ENCODE data around the gene MYLK.

MYLK gene

DNA sequence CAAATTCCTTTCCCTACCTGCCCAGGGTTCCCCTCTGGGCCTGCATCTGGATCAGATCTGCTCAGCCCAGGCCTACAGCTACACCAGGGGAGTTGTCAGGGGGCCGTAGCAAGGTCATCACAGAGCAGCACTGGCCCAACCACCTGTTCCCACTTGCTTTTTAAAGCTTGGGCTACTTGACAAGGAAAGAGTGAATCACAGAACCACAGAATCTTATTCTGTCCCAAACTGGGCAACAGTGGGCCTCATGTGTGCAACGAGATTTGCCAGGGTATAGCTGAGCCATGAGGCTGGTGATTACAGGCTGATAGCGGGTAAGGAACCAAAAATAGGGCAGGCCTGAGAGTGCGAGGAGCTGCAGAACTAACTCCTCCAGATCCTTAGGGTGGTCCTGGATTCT is 66.7 kb downstream of the MYLK start:
- DNase-seq, result no peak

DNA sequence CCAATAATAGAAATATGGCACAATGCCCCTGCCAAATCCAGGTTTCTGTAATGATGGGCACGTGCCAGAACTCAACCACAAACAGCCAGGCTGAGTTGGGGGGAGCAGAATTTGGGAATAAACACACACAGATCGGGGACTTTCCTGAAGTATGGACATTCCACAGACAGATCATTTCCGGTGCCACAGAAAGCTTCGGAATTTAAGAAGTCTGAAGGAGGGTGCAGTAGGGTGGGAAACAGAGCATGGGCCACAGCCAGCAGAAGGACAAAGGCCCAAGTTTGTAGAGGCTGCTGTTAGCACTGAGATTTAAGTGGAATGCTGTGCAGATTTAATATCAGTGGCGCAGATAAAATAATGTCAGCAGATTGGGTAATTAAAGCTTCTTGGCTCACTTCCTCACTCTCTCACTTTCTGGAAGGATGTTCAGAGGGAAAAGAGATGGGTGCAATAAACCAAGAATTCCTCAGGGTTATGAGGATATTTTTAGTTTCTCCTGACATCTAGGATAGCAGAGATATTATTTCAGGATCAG is 67.4 kb downstream of the MYLK start:
- DNase-seq, result no peak

- no peak for DNase-seq
Observed at GRCh38 chr3:123815981-123816380, 68.2 kb downstream of the MYLK start.

DNA sequence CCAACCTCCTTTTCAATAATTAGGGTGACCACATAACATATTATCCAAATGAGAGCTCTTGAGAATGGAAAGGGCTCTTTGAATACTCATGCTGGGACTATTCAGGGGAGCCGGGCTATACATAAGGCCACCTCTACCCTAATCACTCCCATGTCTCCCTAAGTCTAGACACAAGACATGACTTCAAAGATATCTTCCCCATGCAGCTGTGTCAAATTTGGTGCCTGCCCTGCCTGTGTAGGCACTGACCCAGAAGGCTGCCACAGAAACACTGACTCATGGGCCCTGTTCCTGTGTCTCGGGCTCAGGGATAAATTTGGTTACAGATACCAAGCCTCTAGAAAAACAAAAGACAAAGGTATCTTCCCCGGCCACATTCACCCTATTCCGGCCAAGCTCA is 70.3 kb downstream of the MYLK start:
- DNase-seq, result no peak

DNA sequence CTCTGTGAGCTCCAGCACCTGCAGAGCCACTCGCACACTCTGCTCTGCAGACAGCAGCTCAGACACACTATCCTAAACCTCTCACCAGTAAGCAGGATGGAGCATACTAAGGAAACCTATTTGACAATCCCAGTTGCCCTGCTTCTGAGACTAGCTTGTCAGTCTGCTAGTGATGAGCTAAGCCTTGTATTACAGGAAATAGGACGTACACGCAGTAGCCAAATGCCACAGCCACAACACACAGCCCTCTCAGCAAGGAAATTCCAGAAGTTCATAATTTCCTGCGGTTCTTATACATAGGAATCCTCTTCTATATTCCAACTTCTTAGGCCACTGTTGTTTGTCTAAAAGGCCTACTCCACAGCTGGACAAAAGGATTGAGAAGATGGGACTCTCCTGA is 74.5 kb downstream of the MYLK start:
- no peak for DNase-seq

DNA sequence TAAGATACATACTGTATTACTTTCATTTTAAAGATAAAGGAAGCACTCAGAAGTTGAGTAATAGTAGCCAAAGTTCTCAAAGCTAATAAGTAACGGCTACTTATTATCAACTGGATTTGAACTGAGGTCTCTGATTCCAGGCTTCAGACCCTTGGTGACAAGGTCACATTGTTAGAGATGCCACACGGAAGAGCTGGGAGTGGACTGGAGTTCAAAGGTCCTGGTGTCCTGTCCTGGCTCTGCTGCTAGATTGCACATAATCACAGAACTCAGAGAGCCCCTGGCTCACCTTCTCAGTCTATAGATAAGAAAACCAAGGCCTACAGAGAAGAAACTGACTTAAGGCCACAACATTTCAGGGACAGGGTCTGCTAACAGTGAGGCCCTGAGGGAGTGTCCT is 75.3 kb downstream of the MYLK start:
- DNase-seq, result no peak

- DNase-seq, result no peak
Observed at GRCh38 chr3:123807820-123808219, 76.3 kb downstream of the MYLK start.

DNA sequence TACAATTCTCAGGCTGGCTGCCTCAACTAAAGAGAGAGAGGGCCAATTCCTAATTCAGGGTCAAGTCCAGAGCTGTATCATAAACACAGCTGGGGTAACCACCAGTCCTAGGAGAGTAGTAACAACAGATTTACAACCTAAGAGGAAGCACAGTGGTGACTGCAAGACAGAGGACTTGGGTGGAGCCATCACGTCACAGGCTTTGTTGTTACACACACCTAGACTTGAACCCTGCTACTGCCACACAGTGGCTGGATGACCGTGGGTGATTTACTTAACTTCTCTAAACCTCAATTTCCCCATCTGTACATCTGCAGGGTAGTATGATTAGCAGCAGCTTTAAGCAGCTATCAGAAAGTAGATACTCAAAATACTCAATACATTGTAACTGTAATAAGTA is 78.6 kb downstream of the MYLK start:
- DNase-seq, result no peak

DNA sequence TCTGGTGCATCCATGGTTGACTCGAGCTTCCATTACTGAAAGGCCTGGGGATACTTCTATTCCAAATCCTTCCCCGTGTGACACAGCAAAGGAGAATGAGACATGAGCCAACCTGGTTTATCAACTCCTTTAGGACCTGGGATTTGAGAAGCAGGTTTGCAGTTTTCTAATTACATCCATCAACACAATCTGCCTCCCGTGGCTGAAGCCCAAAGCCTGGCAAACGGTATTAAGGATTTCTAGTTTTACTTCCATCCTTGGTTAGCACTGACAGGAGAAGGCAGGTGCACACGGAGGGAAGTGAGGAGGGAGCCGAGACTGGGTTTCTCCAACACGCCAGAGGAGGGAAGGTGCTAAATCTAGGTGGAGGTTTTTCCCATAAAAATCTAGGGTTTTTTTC is 79.0 kb downstream of the MYLK start:
- DNase-seq, result no peak

DNA sequence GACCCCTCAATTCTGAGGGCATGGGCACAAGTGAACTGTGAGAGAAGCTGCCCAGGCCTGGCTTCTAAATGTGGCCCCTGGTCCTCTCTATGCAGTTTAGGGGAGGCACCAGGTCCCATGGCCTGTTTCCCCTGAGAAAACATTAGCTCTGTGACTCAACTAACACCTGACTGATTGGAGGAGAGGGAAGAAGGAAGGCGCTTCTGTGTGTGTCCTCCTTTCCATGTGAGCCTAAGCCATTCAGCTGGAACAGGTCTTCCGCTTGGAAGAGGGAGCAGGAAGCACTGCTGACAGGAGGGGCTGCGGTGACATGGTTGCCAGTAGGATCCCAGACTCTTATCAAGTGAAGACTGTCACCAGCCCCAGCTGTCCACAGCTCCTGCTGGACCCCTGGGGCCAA is 79.5 kb downstream of the MYLK start:
- no peak for DNase-seq

DNA sequence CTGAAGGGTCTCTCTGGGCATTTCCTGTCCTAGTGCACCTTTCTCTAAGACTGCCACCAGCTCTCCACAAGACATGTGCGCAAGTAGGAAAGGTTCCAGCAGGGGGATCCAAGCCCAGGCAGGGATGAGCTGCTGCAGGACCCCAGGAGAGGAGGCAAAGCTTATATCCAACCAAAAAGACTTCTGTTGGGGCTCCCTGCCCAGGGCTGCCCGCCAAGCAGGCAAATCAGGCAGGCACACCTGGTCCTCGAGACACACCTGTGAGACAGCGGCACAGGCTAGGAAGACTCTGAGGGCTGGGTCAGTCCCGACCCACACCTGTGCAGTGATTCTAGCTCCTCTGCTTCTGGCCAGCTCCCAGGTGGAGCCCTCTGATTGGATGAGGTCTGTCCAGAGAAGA is 80.6 kb downstream of the MYLK start:
- no peak for DNase-seq

DNA sequence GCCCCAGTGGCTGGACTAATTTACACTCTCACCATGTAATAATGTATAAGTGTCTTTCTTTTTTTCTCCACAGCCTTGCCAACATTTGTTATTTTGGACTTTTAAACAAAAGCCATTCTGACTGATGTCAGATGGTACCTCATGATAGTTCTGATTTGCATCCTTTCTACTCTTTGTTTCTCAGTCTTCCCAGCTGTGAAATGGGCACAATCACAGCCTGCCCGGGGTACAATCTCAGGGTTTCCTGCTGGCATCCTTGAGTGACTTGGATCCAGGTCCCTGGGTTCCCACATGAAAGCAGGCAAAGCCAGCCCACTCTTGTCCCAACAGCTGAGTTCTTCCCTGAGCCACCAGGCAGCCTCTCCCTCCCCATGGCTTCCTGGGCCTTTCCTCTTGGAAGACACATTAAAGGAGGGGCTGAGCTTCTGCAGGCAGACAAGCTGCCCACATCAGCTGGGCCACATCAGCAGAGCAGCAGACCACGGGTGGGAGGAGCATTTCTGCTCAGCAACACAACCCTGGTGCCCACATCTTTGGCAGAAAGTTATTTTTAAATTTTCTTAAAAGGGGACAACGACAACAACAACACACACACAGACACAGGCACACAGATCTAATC is 82.0 kb downstream of the MYLK start:
- no peak for DNase-seq

DNA sequence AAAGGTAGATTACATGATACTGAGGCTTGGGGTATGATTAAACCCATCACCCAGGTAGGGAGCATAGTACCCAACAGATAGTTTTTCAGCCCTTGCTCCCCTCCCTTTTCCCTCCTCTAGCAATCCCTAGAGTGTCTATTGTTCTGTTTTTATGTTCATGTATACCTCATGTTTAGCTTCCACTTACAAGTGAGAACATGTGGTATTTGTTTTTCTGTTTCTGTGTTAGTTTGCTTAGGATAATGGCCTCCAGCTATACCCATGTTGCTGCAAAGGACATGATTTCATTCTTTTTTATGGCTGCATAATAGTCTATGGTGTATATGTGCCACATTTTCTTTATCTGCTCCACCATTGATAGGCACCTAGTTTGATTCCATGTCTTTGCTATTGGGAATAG is 82.7 kb downstream of the MYLK start:
- no peak for DNase-seq

DNA sequence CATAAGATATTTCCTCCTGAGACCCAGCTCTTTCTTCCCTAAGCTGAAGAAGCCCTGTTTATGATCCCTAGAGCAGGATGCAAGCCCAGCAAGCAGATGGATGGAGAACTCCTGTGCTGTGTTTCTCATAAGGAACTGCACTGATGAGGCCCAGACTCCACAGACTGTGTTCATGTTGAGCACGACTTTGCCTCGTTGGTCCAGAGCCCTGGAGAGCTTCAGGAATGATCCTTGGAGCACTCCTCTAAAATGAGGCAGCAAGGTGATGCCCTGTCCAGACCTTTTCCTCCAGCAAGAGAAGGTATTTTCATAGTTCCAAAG is 83.8 kb downstream of the MYLK start:
- no peak for DNase-seq

- DNase-seq, result no peak
Observed at GRCh38 chr3:123799544-123800361, 84.4 kb downstream of the MYLK start.

- DNase-seq, result no peak
Observed at GRCh38 chr3:123798550-123798949, 85.6 kb downstream of the MYLK start.

DNA sequence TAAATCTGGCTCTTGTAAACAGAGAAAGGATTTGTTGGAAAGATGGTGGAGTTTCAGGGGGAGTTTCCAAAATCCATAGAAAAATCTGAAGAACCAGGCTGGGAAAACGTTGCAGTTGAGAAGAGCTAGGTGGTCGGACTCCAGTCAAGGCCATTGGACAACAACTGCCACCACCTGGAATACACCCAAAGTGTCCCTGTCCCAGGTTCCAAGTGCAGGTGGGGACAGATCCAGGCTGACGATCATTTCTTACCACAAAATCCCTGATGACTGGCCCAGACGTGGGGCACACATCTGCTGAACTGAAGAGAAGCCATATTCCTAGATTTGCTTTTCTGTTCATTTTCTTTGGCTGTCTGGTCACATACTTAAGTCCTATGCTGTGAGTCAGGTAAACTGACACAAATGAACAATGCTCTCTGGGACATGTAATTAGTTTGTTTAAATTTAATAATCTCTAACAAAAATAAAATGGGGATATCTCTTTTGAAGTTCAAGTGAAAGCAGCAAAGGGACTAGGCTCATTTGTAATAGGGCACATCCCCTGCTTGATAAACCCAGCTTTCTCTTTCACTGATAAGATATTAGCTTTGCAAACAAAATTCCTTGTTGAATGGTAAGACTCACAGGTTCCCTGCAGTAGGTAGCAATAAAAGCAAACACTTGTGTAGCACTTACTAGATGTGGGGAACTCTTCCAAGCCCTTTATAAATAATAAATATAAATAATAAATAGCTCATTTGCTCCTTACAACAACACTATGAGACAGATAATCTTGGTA is 88.5 kb downstream of the MYLK start:
- DNase-seq, result no peak

DNA sequence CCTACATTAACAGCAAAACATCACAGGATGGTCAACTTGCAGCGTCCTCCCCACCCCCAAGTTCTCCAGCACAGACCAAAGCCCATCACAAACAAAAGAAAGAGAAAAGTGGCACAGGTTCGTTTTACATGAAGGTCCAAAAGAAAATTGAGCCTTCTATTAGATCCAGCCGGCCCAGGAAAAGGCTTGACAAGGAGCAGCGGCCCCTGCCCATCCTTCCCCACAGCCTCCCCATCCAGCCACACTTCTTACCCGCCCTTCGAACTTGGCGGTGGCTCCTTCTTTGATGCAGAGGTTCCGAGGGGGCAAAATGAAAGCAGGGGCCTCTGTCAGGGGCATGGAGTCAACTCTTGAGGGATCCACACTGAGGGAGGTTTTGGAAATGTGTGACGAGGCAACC is 90.7 kb downstream of the MYLK start:
- DNase-seq, result no peak

DNA sequence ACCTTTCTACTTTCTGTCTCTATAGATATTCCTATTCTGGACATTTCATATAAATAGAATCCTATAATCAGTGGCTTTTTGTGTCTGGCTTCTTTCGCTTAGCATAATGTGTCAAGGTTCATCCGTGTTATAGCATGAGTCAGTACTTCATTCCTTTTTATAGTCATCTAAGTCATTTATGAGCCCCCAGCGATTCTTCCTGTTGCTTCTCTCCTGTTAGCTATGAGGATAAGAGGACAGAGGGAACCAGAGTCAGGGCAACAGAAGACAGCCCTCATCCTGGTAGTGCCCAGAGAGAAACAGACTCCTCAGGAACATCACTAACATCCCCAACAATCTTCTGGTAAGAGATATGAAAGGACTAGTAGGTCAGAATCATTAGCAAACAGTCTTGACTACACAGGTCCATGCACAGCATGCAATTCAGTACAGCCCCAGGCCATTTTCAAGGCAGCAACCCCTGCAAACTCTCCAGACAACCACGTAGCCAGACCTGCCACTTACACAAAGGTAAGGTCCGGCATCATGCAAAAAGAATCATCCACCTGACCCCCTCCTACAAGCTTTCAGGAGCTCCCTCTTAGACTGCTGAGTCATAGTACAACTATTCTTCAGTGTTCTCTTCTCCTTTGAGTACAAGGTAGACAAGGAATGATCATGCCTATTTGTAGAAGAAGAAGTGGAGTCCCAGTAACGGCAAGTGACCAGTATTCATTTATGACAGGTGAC is 91.5 kb downstream of the MYLK start:
- no peak for DNase-seq

DNA sequence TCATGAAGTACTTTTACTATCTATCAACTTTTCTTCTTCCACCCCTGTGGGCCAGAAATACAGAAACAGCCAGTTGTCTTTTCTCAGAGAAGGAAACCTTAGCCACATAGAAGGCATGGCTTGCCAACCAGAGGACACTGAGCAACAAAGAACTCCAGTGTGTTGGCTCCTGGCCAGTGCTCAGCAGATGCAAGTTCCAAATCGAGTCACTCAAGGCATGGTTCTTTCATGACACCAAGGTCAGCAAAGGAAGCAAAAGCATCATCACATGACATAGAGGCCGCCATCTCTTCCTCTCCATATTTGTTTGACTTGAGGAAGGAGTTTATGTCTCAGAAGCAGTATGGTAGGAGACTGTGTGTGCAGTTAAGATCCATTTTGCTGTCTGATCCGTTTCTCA is 92.2 kb downstream of the MYLK start:
- DNase-seq, result no peak

GRCh38 chr3:123791417-123791816 is 92.7 kb downstream of the MYLK start:
- DNase-seq, result no peak

GRCh38 chr3:123791073-123791370 is 93.1 kb downstream of the MYLK start:
- no peak for DNase-seq

DNA sequence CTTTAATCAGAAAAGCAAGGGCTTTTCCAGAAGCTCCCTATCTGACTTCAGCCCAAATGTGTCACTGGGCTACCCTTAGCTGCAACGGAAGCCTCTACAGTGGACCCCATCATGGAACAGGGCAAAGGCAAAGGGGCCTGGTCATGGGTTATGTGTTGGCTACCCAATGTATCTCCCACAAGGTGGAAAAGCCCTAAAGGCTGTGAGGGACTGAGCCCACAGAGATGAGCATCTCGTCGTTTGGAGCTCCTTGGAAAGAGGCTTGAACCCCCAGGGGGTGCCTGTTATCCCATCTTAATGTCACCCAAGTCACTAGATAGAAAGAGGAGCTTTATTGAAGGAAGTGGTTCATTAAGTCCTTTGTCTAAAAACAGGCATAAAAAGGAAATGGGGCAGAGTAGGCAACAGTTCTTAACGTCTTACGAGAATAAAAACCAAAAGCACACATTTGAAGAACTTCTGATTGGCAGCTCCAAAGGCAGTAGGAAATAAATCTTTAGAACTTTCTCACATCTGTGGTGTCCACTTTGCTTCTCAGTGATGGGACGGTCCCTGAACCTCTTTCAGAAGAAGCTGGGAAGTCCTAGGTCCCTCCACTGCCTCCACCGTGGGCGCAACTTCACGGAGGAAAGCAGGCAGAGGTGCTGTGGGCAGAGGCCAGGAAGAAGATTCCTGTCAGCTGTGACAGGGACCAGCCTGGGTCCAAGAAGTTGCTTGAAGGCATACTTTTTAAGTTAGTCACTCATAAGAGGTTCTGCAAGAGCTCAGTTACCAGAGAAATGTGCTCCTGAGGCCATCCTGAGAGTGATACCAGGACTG is 93.7 kb downstream of the MYLK start:
- no peak for DNase-seq

Measured in stimulated activated CD8-positive, alpha-beta memory T cell treated with anti-CD3 and anti-CD28 coated beads, Interleukin-4, amount 100 ng/mL, for 48 hours (primary cell).